Esophagus squamous epithelium (tissue), 5 donors: ENCODE results near the gene CLTCL1. TPM values are rescaled to one million over a fixed set of nuclear protein-coding genes. Genes with fewer than 3 reads are reported as not detected.
"Not testable (repeated sequence)": the region's sequence is repeated elsewhere in the genome, so short reads cannot be mapped to it uniquely, and the experiment has no call there.

Experiments used
- DNase-seq: peaks from one replicate; lab custom pipeline; 2025; lab: John Stamatoyannopoulos, UW
- H3K27ac ChIP-seq, 4 donors: fragments of 200-600 bp; sonication (generic); one replicate each; pipeline ENCODE4 v1.5.1; 2016 to 2019; ENCODE audit warnings: mild to moderate bottlenecking in 1 of 4
- H3K27me3 ChIP-seq, 4 donors: fragments of 200-600 bp; sonication (generic); 1 replicate in 3 of 4; 2 replicates in 1 of 4; pipeline versions ENCODE4 v1.5.1 to v1.6.0; 2017 to 2021; ENCODE audit warnings: antibody characterized with exemption in 1 of 4
- H3K36me3 ChIP-seq, 3 donors: fragments of 200-600 bp; sonication (generic); one replicate each; pipeline ENCODE4 v1.5.1; 2016 to 2019
- H3K4me1 ChIP-seq, 3 donors: fragments of 200-600 bp; sonication (generic); one replicate each; pipeline ENCODE4 v1.5.1; 2017 to 2019
- H3K4me3 ChIP-seq, 4 donors: fragments of 200-600 bp; sonication (generic); 1 replicate in 3 of 4; 2 replicates in 1 of 4; pipeline ENCODE4 v1.5.1; 2016 to 2019; ENCODE audit warnings: mild to moderate bottlenecking in 2 of 4, moderate library complexity in 1 of 4
- H3K9me3 ChIP-seq, 3 donors: fragments of 200-600 bp; sonication (generic); one replicate each; pipeline ENCODE4 v1.5.1; 2016 to 2019
- POLR2A ChIP-seq, 4 donors: fragments of 450-650 bp; IDR thresholded peaks; one replicate each; pipeline ENCODE4 v1.6.1; 2017; ENCODE audit warnings: antibody characterized with exemption in 4 of 4, mild to moderate bottlenecking in 4 of 4, moderate library complexity in 3 of 4
- WGBS, 2 donors: methylation state at CpG; one replicate each; pipeline ENCODE4 v1.1.5; 2018; 5-methylcytosine and 5-hydroxymethylcytosine counted together
- intact Hi-C: fragments of 100-400 bp; cut with DNase I; formaldehyde crosslinking; loops from one replicate; pipeline ENCODE4 v1.15.0; 2022
- total RNA-seq, 4 donors: library from RNA; depleted of rRNA; stranded (reverse); fragments of >200 nt; gene quantifications; one replicate each; pipeline ENCODE4 v1.1.0, GENCODE V29; 2016
- TF ChIP-seq, protein P1 (sequence below), 6 experiments: fragments of 450-650 bp in 4 of 6; fragments of 200-600 bp in 2 of 6; sonication (generic) in 2 of 6; IDR thresholded peaks; one replicate each; pipeline ENCODE4 v1.5.1; 2016 to 2019; ENCODE audit warnings: antibody characterized with exemption in 6 of 6, mild to moderate bottlenecking in 4 of 6, moderate library complexity in 4 of 6
- donor health status: DM: yes; HTN: yes; CAD: no.

Gene CLTCL1
- total RNA-seq, 4 donors from 2014 or later = 3.0 to 7.7 (median 5.1) TPM

DNA sequence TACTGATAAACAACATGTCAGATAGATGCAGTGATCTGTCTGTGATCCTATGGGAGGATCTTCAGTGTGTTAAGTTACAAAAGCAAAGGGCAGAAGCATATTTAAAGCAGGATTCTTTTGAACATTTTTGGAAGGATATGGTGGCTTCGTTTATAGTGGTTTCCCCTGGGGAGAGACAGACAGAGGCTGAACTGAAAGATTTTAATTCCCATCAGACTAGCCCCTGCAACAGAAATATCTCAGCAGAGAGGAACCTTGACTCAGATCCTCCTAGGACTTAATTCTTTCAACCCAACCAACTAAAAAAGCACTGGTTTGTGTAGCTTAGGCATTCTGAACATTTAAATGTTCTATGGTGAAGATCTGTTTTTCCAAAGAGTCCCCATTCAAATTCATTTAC lies 5.7 kb downstream of the CLTCL1 start:
- no peaks in the 10 kb centered on the region for H3K9me3 ChIP-seq
- WGBS, 2 donors = 45 to 75% methylated on average over 1 of the region's 1 CpG
- no peaks in the 10 kb centered on the region for H3K36me3 ChIP-seq
- DNase-seq = no peak
- H3K27me3 ChIP-seq = no peaks in the 10 kb centered on the region
- TF ChIP-seq, protein P1, sequence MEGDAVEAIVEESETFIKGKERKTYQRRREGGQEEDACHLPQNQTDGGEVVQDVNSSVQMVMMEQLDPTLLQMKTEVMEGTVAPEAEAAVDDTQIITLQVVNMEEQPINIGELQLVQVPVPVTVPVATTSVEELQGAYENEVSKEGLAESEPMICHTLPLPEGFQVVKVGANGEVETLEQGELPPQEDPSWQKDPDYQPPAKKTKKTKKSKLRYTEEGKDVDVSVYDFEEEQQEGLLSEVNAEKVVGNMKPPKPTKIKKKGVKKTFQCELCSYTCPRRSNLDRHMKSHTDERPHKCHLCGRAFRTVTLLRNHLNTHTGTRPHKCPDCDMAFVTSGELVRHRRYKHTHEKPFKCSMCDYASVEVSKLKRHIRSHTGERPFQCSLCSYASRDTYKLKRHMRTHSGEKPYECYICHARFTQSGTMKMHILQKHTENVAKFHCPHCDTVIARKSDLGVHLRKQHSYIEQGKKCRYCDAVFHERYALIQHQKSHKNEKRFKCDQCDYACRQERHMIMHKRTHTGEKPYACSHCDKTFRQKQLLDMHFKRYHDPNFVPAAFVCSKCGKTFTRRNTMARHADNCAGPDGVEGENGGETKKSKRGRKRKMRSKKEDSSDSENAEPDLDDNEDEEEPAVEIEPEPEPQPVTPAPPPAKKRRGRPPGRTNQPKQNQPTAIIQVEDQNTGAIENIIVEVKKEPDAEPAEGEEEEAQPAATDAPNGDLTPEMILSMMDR (IDR thresholded peaks at IDR 0.05) = no peak
- no peak for TF ChIP-seq POLR2A (IDR thresholded peaks at IDR 0.05)
- H3K4me1 ChIP-seq = peaks cover 11 to 43% (median 20%) of the 10 kb centered on the region in 3 donors
- intact Hi-C loops = no loop called here
- H3K4me3 ChIP-seq = no peak overlapping the region
- peak overlapping the region in 2 of 4 donors; percentile 7 to 33 for H3K27ac ChIP-seq

DNA sequence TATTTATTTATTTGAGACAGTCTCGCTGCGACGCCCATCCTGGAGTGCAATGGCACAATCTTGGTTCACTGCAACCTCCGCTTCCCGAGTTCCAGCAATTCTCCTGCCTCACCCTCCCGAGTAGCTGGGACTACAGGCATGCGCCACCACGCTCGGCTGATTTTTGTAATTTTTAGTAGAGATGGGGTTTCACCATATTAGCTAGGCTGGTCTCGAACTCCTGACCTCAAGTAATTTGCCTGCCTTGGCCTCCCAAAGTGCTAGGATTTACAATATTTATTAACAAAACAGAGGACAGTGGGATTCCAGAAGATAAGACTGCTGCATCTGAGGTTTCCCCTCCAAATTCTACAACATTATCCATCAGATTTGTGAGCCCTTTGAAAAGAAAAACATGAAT lies 12.4 kb downstream of the CLTCL1 start:
- H3K36me3 ChIP-seq, H3K4me1 ChIP-seq, H3K9me3 ChIP-seq, H3K4me3 ChIP-seq, intact Hi-C loops, DNase-seq, H3K27me3 ChIP-seq, H3K27ac ChIP-seq: not testable (repeated sequence)
- WGBS, 2 donors = 92 to 95% methylated on average over 10 of the region's 10 CpGs

DNA sequence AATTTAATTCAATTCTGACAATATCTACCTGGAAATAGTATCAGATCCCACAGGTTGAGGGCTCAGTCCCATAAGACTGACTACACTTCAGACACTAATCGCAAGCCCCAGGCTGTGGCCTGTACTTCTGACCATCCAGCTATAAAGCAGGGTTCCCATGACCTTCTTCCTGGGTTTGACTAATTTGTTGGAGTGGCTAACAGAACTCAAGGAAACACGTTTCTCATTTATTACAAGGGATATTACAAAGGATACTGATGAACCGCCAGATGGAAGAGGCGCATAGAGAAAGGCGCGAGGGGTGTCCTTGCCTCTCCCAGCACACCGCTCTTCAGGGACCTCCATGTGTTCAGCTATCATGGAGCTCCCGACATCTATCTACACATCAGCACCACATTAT lies 13.7 kb downstream of the CLTCL1 start:
- H3K4me1 ChIP-seq = no peaks in the 10 kb centered on the region
- DNase-seq = no peak
- H3K9me3 ChIP-seq = no peaks in the 10 kb centered on the region
- H3K27ac ChIP-seq = no peak overlapping the region
- no peak overlapping the region for H3K4me3 ChIP-seq
- intact Hi-C loops = no loop called here
- TF ChIP-seq, protein P1 (IDR thresholded peaks at IDR 0.05) = no peak
- no peak for TF ChIP-seq POLR2A (IDR thresholded peaks at IDR 0.05)
- peaks cover 0 to 7% (median 0%) of the 10 kb centered on the region in 3 donors for H3K36me3 ChIP-seq
- WGBS, 2 donors = 94 to 96% methylated on average over 8 of the region's 8 CpGs
- H3K27me3 ChIP-seq = no peaks in the 10 kb centered on the region

DNA sequence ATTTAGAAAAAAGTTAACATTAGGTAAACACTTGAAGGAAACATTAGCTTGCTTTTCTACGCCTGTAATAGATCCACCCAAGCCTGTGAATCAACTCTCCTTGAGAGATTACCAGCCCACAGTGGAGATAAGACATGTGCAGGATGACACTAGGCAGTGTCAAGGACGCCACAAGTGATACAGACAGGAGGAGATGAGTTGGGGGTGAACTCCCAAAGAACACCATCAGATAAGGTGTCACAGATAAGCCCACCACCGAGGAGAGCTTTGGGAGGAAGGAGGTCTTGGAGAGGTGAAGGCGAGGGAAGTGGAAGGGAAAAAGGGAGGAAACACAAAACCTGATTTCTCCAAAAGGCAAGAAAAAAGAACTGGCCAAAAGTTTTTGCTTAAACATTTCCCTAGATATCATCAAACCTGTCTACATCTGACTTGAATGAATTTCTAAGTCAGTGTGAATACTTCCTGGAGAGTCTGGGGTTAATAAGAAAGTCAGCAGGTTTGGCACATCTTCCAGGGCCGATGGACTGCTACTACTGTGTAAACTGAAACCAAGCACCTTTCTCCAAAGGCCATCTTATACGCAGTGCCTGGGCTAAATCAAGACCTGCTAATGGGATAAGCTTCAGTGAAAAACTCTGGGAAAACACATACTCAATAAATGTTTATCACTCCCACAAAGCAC lies 15.5 kb downstream of the CLTCL1 start:
- Histone ChIP-seq H3K4me1 (no peaks in the 10 kb centered on the region), H3K9me3 (no peaks in the 10 kb centered on the region), H3K36me3 (peaks cover 0 to 7% (median 0%) of the 10 kb centered on the region in 3 donors), H3K27me3 (no peaks in the 10 kb centered on the region), H3K4me3 (no peak overlapping the region), H3K27ac (no peak overlapping the region)
- WGBS, 2 donors = 55 to 64% methylated on average over 6 of the region's 6 CpGs
- intact Hi-C loops = no loop called here
- no peak for DNase-seq
- TF ChIP-seq, protein P1 (IDR thresholded peaks at IDR 0.05) = no peak
- no peak for TF ChIP-seq POLR2A (IDR thresholded peaks at IDR 0.05)

DNA sequence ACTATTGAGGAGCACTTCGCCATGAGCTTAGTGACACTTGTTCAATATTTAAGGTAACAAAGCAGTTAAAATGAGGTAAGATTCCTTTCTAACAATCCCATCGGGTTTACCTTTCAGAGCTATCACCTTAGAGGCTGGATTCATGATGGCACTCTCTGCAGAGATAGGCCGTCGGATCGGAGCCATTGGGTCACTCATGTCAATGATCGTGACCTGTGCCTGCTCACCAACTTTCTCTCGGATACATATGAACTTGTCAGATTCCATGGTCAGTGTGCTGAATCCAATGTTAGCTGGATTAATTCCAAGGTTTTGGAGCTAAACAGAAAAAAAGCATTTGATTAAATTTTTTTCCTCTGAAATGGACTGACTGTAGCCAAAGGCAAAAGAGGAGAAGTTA lies 16.0 kb downstream of the CLTCL1 start:
- intact Hi-C loops = no loop called here
- Histone ChIP-seq H3K27ac (no peak overlapping the region), H3K4me3 (no peak overlapping the region), H3K9me3 (no peaks in the 10 kb centered on the region), H3K4me1 (no peaks in the 10 kb centered on the region), H3K27me3 (no peaks in the 10 kb centered on the region), H3K36me3 (peaks cover 0 to 7% (median 0%) of the 10 kb centered on the region in 3 donors)
- 85 to 95% methylated on average over 3 to 7 of the region's 7 CpGs for WGBS, 2 donors
- TF ChIP-seq, protein P1 (IDR thresholded peaks at IDR 0.05) = no peak
- no peak for TF ChIP-seq POLR2A (IDR thresholded peaks at IDR 0.05)
- no peak for DNase-seq
